Stimulated activated CD8-positive, alpha-beta memory T cell treated with anti-CD3 and anti-CD28 coated beads, Interleukin-4, amount 100 ng/mL, for 24 hours (primary cell): ENCODE data around the gene C19orf67.

Experiments used
- DNase-seq: peaks from one replicate; pipeline ENCODE4 v3.0.0-alpha.2; 2020; ENCODE audit warnings: low read depth

C19orf67 gene

DNA sequence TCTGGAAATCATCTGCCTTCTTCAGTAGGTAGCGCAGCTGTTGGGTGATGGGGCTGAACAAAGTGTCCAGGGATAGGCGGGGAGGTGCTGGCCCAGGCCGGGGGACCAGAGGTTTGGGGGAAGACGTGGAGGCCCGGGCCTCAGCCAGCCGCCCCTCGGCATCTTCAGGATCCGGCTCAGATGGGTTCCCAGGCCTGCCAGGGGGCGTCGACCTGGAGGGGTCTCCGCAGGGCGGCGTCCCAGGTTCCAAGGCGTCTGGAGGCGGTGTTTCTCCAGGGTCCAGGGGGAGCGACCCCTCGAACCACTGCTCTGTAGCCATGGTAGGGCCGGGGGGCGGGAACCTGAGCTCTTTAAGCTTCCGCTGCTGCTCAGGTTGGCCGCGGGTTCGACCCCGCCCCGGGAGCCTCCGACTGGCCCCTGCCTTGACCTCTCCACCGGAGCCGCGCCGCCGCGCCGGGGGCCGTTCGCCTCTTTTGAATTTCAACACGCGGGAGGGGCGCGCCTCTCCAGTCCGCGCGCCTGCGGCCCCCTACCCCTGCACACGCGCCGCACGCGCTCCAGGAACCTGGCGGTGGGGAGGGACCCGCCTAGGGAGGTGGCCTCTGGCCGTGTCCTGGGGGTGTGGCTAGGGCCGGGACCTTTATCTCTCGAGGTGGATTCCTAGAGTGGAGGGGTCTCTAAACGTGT, at the start of gene C19orf67:
TSS of gene C19orf67 (minus strand) at position 475 of the 687 bp plus-strand sequence. CDS start at position 319, 156 bp downstream.
- DNase-seq, result no peak

DNA sequence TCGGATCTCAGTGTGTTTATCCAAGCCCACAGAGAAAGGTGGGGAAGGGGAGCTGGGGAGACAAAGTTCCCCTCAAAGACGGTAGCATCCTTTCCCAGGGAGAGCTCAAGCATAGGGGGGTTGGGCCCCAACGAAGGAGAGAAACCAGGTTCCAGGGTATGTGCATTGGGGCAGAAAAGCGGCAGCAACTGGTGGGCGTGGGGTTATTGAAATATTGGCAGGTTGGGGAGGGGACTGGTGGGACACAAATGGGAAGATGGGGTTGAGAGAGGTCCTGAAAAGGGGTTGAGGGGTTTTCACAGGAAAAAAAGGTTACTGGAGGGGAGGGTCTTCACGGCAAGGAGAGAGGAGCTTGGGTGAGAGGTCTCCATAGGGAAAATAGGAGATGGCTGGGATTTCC, 49.8 kb upstream of the C19orf67 start:
- DNase-seq, result no peak

DNA sequence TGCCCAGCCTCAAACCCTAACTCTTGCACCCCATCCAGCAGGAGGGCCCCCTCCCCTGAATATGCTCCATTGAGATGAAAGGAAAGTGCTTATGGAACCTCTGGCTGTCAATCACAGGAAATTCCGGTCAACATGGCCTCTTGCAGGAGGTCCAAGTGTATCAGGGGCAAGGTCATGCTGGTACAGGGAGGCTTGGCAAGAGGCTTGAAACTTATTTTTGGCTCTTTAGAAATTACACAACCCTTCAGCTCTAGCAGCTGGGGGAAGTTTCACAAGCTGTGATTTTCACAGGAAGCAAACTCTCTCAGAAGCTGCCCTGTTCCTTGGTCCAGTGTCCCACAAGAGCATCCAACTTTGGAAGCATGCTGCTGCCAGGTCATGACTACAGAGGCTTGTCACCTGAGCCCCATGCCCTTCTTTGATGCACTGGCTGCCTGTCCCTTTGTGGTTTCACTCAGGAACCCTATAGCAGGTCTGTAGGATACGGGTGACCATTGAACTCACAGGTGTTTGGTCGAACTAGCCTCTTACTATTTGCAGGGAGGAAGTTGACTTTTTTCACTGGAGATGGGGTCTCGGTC, 42.4 kb upstream of the C19orf67 start:
- DNase-seq, result no peak

DNA sequence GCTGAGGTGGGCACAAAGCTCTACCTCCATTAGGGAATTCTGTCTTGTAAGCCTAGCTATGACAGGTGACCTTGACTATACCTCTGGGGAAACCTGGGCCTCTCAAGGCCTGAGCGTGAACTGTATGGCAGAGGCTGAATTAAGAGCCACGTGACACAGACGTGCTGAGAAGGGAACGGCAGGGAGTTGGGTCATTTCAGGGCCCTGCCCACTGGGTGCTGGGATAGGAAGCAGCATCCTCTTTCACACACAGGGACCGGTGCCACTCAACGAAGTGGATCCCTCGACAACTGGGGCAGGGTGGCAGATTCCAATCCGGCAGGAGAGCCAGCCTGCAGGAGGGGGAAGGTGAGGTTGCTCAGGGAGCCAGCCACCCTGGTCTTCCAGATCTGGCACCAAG, 41.6 kb upstream of the C19orf67 start:
- DNase-seq, result no peak

DNA sequence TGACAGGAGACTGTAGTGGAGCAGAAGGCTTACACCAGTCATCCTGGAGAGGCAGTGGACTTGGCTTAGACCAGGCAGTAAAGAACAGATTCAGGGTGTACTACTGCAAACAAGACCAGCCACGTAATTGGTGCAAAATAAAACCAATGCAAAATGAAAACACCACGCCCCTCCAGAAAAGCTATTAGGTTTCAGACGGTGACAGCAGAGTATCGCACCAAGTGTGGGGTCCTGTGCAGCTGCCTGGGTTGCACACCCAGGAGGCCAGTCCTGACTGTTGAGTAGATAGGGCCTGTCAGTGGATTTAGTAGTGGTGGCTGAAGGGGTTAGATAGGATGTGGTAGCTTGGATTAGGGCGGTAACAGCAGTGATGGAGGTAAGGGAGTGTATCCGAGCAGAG, 37.3 kb upstream of the C19orf67 start:
- no peak for DNase-seq

DNA sequence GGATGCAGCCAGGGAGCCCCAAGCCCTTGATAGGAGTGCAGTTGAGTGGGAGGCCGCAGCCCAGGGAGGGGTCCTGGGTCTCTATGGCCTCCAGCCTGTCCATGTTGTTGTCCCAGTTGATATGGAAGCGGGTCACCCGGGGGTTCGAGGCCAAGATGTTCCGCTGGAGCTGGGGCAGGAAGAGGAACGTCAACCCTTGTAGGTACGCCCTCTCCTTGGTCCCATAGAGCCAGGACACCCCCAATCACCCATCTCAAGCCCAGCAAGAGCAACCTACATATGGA, 34.9 kb upstream of the C19orf67 start:
- DNase-seq, result no peak

DNA sequence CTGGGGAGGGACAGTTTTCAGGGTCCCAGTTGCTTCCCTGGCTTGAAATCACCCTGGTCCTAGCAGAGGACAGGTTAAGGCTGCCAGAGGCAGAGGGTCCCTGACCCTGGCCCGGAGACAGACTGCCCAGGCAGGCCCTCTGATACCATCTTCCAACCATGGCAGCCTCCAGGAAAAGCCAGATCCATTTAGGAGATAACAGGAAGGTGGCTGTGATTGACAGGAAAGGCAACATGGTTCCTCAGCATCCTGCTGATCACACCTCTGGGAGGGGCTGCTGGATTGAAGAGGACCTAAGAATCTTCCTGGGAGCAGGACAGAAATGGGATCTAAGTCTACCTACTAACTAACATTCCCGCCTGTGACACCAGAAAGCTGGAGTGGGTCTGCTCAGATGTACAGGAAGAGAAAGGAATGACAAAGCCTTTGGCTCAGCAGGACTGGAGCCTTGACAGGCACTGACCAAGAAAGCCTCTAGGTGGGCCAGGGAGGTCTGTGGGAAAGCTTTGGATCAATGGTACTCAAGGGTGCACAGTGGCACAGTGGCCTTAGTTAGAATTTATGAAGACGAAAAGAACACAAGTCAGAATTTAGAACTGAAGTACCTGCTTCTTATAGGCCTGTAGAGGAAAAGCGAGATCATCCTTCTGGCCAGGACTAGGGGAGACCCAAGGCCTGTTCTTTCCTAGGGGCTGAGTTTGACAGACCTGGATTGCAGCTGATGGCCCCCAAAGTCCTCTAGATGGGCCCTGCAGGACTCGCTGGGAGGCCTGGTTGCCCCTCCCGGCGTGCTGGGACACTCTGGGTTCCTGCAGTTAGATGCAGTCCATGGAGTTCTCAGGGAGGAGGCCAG, 34.3 kb upstream of the C19orf67 start:
- DNase-seq, result no peak

DNA sequence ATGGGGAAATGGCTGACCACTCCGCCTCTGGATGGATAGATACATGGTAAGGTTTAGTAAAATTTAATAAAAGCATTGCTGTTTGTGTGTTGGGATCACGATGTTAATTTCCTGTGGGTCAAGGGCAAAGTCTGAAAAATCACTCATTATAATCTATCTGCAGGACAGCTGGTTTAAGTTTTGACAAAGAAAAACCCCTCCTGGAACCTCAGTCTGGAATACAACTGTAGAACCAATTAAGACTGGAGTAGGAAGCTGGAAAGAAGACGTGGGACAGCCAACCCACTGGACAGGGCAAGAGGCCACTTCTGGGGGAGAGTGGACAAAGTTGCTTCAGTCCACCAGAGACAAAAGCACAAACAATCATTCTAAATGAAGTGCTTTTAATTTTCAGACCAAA, 33.6 kb upstream of the C19orf67 start:
- DNase-seq, result no peak

DNA sequence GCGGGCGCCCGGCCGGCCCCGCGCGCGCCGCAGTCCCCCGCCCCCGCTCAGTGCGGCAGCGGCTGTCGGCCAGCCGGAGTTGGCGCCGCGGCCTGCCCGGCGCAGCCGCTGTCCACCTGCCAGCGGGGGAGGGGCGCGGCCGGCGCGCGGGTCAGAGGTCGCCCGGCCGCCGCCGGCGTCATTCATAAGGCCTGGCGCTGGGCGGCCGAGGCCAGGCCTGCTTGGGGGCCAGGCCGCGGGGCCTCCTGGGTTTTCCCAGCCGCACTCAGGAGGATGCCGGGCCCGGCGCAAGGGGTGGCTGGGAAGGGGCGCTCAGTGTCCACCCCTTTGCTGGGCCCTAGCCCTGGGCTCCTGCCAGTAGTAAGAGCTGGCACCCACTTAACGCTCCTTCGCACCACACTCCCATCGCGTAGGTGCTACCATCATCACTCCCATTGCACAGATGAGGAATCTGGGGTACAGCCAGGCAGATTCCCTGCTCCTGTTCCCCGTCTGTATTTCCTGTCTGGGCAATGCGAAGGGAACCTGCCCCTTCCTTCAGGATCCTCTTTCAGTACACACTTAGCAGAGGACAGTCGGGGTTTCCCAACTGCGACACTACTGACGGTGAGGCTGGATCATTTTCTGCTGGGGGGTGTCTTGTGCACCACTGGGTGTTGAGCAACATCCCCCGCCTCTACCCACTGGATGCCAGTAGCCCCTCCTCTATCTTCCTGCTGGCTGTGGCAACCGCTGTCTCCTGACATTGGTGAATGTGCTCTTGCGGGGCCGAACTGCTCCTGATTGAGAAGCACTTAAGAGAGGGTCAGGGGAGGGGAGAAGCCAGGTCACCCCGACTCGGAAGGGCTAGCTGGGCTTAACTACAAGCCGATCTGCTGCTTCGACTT, 32.8 kb upstream of the C19orf67 start:
- DNase-seq, result no peak

DNA sequence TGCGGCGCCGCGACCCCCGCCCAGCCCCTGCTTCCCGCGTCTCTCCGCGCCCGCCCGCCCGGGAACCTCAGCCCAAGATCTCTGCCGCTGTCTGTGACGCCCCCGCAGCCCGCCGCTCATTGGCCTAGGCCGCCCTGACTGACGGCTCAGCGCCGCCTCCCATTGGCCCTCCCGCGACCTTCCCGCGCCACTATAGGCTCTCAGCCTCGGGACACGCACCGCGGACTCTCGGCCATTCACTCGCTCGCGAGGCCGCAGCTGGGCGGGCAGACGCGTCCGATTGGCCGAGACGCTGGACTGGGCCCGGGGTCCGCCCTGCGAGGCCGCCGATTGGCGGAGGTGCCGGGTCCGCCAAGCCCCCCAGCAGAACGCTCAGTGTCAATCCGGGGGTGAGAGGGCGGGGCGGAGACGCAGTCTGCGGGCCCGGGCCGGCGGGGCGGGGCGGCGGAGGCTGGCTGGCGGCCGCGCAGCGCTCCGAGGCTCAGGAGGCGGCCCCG, 32.1 kb upstream of the C19orf67 start, which contains the start of gene PRKACA:
TSS of gene PRKACA (minus strand) at position 95 of the 497 bp plus-strand sequence. CDS start 215 bp downstream, outside the sequence.
- DNase-seq, result peak; percentile 99

DNA sequence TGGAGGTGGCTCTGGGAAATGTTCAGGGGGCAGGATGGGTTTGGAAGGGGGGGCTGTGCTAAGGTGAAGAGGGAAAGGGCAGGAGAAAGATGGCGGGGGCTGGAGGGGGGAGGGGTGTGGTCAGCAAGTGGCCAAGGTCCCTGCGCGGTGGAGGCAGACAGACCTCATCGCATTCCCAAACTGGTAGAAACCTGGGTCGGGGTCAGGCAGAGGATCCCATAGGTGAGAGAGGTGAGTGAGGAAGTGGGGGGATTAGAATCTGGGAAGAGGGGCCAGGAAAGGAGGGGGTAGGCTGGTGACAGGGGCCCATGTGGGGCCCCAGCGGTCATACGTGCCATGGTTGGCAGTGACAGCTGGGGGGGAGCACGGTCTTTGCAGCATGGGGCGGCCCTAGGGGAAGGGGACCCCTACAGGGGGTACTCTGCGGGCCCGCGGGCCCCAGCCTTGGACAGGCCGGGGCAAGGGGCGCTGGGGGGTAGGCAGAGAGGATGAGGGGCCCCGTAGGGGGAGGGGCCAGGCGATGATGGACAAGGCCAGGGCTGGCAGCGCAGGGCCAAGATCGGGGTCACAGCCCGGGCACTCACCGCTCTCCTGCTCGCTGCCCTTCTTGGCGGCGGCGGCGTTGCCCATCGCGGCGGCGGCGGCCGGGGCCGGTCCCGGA, 31.5 kb upstream of the C19orf67 start:
- DNase-seq, result no peak

DNA sequence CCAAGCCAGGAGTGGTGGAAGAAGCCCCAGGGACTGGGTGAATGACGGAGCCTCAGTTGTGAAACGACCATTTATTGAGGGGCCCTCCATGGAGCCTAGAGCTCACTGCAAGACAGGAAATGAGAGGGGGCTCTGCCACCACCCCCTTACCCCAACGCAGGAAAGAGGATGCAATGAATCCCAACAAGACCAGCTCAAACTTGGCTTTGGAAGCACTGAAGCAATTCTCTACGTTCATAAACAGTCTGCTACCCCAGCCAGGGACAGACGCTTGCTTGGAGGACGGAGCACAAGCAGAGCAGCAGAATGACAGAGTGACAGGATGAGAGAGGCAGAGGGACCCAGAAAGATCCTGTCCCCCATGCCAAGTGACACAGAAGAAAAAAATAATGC, 30.9 kb upstream of the C19orf67 start:
- DNase-seq, result no peak

DNA sequence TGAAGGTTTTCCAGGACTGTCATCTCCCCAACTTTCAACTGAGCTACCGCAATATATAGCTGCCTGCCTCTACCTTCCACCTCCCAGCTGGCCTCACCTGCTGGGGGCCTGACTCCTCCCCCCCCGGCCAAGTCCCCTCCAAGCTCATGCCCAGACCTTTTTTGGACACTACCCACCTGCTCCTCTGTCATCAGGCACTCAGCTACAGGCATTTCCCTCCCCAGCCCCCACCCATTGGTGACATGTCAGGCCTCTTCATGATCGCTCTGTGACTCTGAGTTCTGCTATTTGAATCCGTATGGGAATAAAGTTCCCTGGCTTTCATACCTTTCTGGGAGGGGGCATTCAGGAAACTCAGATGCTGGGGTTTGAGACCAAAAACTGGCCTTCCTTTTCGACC, 30.2 kb upstream of the C19orf67 start:
- DNase-seq, result no peak

DNA sequence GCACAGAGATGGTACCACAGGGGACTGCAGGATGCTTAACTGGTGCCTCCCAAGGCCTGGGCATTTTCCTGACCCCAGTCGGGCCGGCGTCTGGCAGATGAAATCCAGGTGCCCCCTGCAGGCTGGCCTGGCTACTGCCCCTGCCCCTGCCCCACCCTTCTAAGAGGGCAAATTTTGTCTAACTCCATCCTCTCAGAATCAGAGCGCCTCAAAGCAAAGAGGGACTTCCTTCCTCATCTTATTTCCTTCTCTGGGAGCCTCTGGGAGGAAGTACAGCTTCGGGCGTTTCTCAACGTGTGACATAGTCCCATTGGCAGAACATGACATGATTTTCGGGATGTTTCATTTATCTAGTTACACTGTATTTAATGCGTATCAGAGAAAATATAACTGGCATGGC, 29.3 kb upstream of the C19orf67 start:
- DNase-seq, result peak; percentile 38

DNA sequence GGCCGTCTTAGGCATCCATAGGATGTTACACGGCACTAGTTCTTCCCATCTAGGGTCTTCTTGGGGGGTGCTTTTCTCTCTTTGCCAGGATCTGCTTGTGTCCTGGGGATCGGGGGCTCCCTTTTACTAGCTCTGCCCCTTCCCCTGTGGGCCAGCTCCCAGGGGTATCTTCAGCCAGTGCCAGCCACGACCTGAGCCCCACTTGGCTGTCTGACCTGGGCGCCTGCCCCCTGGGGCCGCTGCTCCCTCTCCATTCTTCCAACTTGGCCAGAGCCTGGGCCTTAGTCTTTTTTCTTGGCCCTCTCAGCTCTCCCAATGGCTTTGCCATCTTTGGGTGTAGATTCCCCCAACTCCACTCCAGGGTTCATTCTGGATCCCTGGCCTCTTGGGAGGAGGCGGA, 28.9 kb upstream of the C19orf67 start:
- DNase-seq, result no peak

DNA sequence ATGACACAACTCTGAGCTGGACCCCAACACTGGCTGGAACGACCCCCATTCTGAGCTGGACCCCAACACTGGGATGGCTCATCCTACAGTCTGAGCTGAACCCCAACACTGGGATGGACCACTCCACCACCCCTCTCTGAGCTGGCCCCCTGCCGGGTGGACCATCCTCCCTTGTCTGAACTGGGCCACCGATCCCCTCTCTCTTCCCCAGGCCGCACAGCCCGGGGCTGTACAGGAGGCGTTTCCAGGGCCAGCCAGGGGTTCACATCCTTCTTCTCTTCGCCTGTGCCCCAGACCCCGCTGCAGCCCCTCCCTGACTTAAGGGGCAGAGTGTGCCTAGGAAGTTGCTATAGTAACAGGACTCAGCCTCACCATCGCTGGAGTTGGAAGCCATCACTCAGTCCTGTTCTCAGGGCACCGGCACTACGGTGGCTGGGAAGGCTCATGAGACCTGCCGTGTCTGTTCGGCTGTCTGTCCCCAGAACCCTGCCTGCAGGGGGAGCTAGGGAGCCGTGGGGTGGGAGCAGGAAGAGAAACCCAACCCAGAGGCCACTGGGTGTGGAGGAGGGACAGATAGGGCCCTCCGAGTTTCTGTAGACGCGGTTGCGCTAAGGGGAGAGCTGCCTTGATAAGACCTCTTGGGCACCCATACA, 28.3 kb upstream of the C19orf67 start:
- DNase-seq, result no peak

DNA sequence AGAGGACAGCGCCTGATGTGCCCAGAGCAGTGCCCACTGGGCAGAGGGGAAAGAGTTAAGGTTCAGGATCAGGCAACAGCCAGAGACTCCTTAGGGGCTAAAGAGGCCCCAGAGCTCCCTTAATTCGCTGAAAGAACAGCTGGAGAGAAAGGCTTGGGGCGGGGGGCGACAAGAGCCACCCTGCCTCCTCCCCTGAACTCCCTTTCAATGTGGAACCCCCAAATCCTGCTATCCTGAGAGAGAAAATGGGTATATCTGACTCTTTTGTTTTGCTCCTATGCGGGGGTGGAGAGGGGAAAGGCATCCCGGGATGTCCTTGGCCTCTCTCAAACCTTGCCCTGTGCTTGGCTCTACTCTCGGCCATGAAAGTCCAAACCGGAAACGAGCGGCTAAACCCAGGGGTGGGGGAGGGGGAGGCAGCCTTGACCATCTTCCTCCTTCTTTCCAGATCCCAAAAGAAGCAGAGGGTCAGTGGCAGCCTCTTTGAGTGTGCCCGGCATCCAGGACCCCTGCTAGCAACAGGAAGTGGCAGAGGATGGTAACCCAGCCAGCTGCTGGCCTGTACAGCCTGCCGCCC, 27.3 kb upstream of the C19orf67 start:
- DNase-seq, result no peak

DNA sequence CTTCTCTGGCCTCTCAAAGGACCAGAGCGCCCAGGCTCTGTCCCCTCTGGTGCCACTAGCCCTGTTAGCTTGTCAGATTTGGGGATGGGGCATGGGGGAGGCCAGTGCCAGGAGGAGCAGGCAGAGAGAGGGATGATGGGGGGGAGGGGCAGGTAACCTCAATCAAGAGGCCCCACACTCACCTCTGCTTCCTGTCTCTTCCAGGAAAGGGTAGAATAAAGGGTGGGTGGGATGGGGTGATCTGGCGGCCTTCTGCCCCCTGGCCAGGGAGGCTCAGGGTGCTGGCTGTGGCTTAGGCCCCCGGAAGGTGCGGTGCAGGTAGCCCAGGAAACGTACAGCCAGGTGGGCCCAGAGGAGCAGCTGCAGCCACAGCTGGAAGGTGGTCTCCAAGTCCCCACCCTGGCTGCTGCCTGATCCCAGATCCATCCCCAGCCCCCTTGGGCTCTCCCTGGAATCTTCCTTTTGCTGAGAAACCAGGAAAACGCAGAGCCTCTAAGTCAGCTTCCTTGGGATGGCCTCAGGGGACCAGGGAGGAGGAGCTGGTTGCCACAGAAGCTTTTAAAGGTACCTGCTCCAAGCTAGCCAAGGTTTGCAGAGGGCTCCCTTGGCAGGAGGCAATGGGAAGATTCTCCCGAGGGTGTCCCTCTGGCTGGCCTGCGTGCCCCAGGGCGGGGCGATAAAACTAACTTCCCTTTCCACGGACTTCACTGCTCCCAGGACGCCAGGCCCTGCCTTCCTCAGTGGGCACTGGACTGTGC, 26.6 kb upstream of the C19orf67 start:
- DNase-seq, result no peak

DNA sequence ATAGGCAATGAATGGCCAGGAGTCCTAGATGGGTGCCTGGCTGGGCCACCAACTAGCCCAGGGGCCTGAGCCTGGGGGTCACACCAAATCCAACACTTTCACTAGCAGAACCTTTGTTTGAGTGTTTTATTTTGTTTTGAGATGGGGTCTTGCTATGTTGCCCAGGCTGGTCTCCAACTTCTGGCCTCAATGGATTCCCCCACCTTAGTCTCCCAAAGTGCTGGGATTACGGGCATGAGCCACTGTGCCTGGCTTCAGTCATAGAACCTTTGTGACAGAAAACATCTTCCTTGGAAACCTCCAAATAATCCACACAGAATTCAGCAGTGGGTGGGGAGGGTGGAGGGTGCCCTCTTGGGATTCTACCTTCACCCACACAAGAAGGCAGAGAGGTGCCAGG, 25.9 kb upstream of the C19orf67 start:
- DNase-seq, result no peak

DNA sequence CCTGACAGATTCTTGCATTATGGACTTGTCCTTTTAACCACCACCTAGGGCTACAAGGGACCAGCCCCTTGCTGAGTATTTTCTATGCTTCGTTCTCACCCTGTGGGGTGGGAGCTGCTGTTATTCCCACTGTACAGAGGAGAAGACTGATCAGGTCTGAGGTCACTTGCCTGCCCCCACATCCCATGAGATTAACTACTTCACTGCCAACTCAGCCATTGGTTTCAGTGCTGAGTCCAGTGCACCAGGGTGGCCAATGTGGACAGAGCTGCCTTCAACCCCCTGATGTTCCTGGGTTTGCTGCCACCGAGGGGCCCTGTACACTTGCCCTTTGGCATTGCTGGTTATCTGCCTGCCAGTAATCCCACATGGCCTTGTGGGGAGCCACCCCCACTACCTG, 25.1 kb upstream of the C19orf67 start:
- no peak for DNase-seq
